Transverse colon (tissue), 4 donors: Measurements from ENCODE around the gene ENTPD8. TPM values are rescaled to one million over a fixed set of nuclear protein-coding genes. Genes with fewer than 3 reads are reported as not detected.

Experiments
- DNase-seq: peaks from one replicate; pipeline ENCODE4 v3.0.0-alpha.2; 2019
- H3K27ac ChIP-seq, 4 donors: fragments of 200-600 bp; sonication (generic); 2 replicates each; pipeline ENCODE4 v1.5.1; 2016 to 2018; ENCODE audit warnings: inconsistent platforms in 4 of 4
- H3K27me3 ChIP-seq: fragments of 200-600 bp; sonication (generic); 2 replicates; pipeline ENCODE4 v1.5.1; 2017; ENCODE audit warnings: inconsistent platforms
- H3K36me3 ChIP-seq, 4 donors: fragments of 200-600 bp; sonication (generic); 2 replicates each; pipeline ENCODE4 v1.5.1; 2017 to 2019; ENCODE audit warnings: inconsistent platforms in 4 of 4
- H3K4me1 ChIP-seq, 4 donors: fragments of 200-600 bp; sonication (generic); 2 replicates each; pipeline ENCODE4 v1.5.1; 2017 to 2020; ENCODE audit warnings: inconsistent platforms in 4 of 4
- H3K4me3 ChIP-seq, 4 donors: fragments of 200-600 bp; sonication (generic); 1 replicate in 1 of 4; 2 replicates in 3 of 4; pipeline versions ENCODE4 v1.5.1 to v1.6.1; 2017 to 2019; ENCODE audit warnings: inconsistent platforms in 4 of 4
- H3K9me3 ChIP-seq, 2 donors: fragments of 200-600 bp; sonication (generic); 2 replicates each; pipeline ENCODE4 v1.5.1; 2017 to 2019; ENCODE audit warnings: inconsistent platforms in 2 of 2
- EP300 ChIP-seq: sonication (generic); formaldehyde crosslinking; IDR thresholded peaks from one replicate; pipeline ENCODE4 v1.6.1; 2017; ENCODE audit warnings: antibody characterized with exemption, low read depth
- POLR2A ChIP-seq: fragments of 450-650 bp; IDR thresholded peaks from one replicate; pipeline ENCODE4 v1.6.1; 2016; ENCODE audit warnings: antibody characterized with exemption, mild to moderate bottlenecking, moderate library complexity
- POLR2AphosphoS5 ChIP-seq, 3 donors: sonication (generic); formaldehyde crosslinking; IDR thresholded peaks; one replicate each; pipeline ENCODE4 v1.6.1; 2016; ENCODE audit warnings: antibody characterized with exemption in 3 of 3
- WGBS, 2 donors: methylation state at CpG; one replicate each; pipeline ENCODE4 v1.1.5; 2018; ENCODE audit warnings: low coverage in 1 of 2; 5-methylcytosine and 5-hydroxymethylcytosine counted together
- in situ Hi-C, 4 donors: fragments of 200-750 bp; cut with MboI; loops; one replicate each; pipeline versions ENCODE4 v1.15.0 to v1.15.1; 2017; ENCODE audit warnings: low sequenced_read_pairs in 3 of 4, low pct_ligation_motif_present in 1 of 4, low pct_unique_long_range_greater_than_20kb in 1 of 4
- intact Hi-C: fragments of 100-400 bp; cut with DNase I; formaldehyde crosslinking; loops from one replicate; pipeline ENCODE4 v1.15.1; 2023; ENCODE audit warnings: low total_unique reads
- total RNA-seq, 4 donors: library from RNA; depleted of rRNA; stranded (reverse); fragments of >200 nt; gene quantifications; one replicate each; pipeline ENCODE4 v1.1.0, GENCODE V29; 2016
- TF ChIP-seq, protein P1 (sequence below), 5 experiments: fragments of 200-600 bp in 3 of 5; fragments of 450-650 bp in 2 of 5; sonication (generic) in 3 of 5; IDR thresholded peaks; 1 replicate in 2 of 5; 2 replicates in 3 of 5; pipeline ENCODE4 v1.5.1; 2016 to 2017; ENCODE audit warnings: antibody characterized with exemption in 5 of 5, inconsistent platforms in 3 of 5, mild to moderate bottlenecking in 2 of 5, moderate library complexity in 1 of 5

Gene ENTPD8
- total RNA-seq, 4 donors from 2014 or later = 20.7 to 109 (median 63.8) TPM

- Histone ChIP-seq H3K4me1 (peaks cover 3 to 17% (median 11%) of the 10 kb centered on the region in 4 donors), H3K9me3 (no peaks in the 10 kb centered on the region), H3K4me3 (no peak overlapping the region), H3K27me3 (no peaks in the 10 kb centered on the region), H3K27ac (no peak overlapping the region), H3K36me3 (no peaks in the 10 kb centered on the region)
- TF ChIP-seq POLR2AphosphoS5 (IDR thresholded peaks at IDR 0.05) = peak in 1 of 3 donors; percentile 11
- no peak for TF ChIP-seq EP300
- TF ChIP-seq, protein P1, sequence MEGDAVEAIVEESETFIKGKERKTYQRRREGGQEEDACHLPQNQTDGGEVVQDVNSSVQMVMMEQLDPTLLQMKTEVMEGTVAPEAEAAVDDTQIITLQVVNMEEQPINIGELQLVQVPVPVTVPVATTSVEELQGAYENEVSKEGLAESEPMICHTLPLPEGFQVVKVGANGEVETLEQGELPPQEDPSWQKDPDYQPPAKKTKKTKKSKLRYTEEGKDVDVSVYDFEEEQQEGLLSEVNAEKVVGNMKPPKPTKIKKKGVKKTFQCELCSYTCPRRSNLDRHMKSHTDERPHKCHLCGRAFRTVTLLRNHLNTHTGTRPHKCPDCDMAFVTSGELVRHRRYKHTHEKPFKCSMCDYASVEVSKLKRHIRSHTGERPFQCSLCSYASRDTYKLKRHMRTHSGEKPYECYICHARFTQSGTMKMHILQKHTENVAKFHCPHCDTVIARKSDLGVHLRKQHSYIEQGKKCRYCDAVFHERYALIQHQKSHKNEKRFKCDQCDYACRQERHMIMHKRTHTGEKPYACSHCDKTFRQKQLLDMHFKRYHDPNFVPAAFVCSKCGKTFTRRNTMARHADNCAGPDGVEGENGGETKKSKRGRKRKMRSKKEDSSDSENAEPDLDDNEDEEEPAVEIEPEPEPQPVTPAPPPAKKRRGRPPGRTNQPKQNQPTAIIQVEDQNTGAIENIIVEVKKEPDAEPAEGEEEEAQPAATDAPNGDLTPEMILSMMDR (IDR thresholded peaks at IDR 0.05) = no peak
- TF ChIP-seq POLR2A = no peak
- in situ Hi-C loops (no loop called here), intact Hi-C loops (no loop called here)
- DNase-seq = no peak
- WGBS, 2 donors = 81% methylated on average over 18 of the region's 27 CpGs; no CpG with 5 or more reads in 1 of the 2 donors
Observed at GRCh38 chr9:137430723-137431415, 10.3 kb downstream of the ENTPD8 start.

DNA sequence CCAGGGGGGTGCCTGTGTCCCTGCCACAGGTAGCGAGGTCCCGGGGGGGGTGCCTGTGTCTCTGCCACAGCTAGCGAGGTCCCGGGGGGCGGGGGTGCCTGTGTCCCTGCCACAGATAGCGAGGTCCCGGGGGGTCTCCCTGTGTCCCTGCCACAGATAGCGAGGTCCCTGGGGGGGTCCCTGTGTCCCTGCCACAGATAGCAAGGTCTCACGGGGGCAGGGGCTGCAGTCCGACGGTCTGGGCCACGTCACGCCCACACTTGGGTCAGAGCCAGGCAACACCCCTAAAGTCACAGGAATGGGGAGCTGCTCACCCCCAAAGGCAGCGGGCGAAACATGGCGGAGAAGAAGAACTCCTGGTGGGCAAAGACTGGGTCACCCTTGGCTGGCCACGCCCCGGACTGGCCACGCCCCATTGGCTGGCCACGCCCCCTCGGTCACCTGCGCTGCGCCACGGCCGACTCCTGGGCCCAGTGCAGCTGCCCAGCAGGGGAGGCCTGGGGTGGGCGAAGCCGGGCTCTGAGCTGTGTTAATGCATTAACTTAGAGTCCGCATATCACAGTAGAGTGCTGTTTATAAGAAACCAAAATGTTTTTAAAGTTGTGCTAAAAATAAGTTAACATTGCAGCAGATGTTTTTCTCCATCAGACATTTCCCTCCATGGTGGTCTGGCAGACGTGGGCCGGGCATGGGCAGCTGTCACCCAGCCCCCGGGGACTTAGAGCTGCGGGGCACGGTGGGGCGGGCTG, 11.0 kb downstream of the ENTPD8 start:
- Histone ChIP-seq H3K27ac (no peak overlapping the region), H3K4me3 (no peak overlapping the region), H3K9me3 (no peaks in the 10 kb centered on the region), H3K4me1 (peaks cover 0 to 12% (median 8%) of the 10 kb centered on the region in 4 donors), H3K27me3 (no peaks in the 10 kb centered on the region), H3K36me3 (no peaks in the 10 kb centered on the region)
- in situ Hi-C loops (no loop called here), intact Hi-C loops (no loop called here)
- TF ChIP-seq, protein P1 (IDR thresholded peaks at IDR 0.05) = no peak
- TF ChIP-seq POLR2A = peak; percentile 26
- no peak for TF ChIP-seq EP300
- TF ChIP-seq POLR2AphosphoS5 (IDR thresholded peaks at IDR 0.05) = peak in 2 of 3 donors; percentile 43 to 54
- DNase-seq = peak; percentile 82
- WGBS, 2 donors = 10 to 26% methylated on average over 2 to 30 of the region's 34 CpGs

DNA sequence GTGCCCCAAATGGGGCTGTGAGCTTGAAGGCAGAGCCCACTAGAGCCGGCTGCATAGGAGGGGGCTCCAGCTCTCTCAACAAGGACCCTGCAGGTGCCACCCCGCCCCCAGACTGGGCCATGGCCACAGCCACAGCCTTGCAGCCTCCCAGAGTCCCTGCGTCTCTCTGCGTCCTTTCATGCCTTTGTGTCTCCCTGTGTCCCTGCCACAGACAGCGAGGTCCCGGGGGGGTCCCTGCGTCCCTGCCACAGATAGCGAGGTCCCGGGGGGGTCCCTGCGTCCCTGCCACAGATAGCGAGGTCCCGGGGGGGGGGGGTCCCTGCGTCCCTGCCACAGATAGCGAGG, 11.6 kb downstream of the ENTPD8 start:
- Histone ChIP-seq H3K36me3 (no peaks in the 10 kb centered on the region), H3K27ac (no peak overlapping the region), H3K4me3 (no peak overlapping the region), H3K4me1 (peaks cover 0 to 19% (median 11%) of the 10 kb centered on the region in 4 donors), H3K9me3 (no peaks in the 10 kb centered on the region), H3K27me3 (no peaks in the 10 kb centered on the region)
- 93% methylated on average over 3 of the region's 14 CpGs; no CpG with 5 or more reads in 1 of the 2 donors for WGBS, 2 donors
- intact Hi-C loops = no loop called here
- in situ Hi-C loops = no loop called here
- DNase-seq = no peak
- no peak for TF ChIP-seq EP300
- no peak for TF ChIP-seq POLR2AphosphoS5 (IDR thresholded peaks at IDR 0.05)
- TF ChIP-seq, protein P1 (IDR thresholded peaks at IDR 0.05) = no peak
- peak; percentile 1 for TF ChIP-seq POLR2A

DNA sequence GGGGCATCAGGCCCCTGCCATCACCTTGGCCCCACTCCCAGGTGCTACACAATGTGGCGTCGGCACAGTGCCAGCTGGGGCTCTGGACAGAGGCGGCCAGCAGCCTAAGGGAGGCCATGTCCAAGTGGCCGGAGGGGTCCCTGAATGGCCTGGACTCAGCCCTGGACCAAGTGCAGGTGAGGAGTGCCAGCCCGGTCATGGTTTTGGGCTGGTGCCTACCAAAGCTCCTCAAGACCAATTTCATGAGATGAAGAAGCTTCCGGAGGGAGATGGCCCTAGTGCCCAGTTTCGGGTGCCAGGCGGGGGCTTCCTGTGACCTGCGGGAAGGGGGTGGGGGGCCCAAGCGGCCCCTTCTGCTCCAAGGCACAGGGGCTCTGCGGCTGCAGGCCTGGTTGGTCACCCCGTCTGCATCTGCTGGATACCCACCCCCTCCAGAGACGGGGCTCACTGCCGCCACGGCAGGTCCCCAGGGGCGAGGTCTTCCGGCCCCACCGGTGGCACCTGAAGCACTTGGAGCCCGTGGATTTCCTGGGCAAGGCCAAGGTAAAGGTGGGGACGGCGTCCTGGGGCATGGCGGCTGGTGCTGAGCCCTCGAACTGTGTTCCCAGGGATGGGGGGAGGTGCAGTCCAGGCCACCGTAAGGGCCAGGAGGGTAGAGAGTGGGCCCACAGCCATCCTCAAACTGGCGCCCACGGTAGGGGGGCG, 12.2 kb downstream of the ENTPD8 start:
- Histone ChIP-seq H3K36me3 (no peaks in the 10 kb centered on the region), H3K27ac (no peak overlapping the region), H3K4me3 (no peak overlapping the region), H3K4me1 (peaks cover 0 to 24% (median 16%) of the 10 kb centered on the region in 4 donors), H3K27me3 (no peaks in the 10 kb centered on the region), H3K9me3 (no peaks in the 10 kb centered on the region)
- no peak for DNase-seq
- in situ Hi-C loops (no loop called here), intact Hi-C loops (no loop called here)
- WGBS, 2 donors = 64% methylated on average over 18 of the region's 27 CpGs; no CpG with 5 or more reads in 1 of the 2 donors
- TF ChIP-seq POLR2A = peak; percentile 28
- TF ChIP-seq, protein P1 (IDR thresholded peaks at IDR 0.05) = no peak
